ENCODE data around the gene CNKSR1. TPM values are rescaled to one million over a fixed set of nuclear protein-coding genes. Genes with fewer than 3 reads are reported as not detected.

Gene CNKSR1
- total and polyA plus RNA-seq, 9 donors, result 0.73 to 16.8 (median 5.8) TPM

DNA sequence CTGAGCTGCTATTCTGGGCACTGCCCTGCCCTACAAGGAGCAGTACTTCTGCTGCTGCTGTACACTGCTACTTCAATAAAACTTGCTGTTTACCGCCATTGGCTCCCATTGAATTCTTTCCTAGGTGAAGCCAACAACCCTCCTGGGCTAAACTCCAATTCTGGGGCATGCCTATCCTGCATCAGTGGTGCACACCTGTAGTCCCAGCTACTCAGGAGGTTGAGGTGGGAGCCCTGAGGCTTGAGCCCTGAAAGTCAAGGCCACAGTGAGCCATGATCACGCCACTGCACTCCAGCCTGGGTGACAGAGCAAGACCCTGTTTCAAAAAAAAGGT is 44.5 kb upstream of the CNKSR1 start:
- H3K4me1 ChIP-seq (ENCODE audit: insufficient read depth), result no peaks in the 10 kb centered on the region
- WGBS, 3 donors, result 87 to 92% (median 87%) methylated on average over 2 of the region's 2 CpGs
- no peaks in the 10 kb centered on the region for H3K27me3 ChIP-seq
- no peak for TF ChIP-seq EP300 (IDR thresholded peaks at IDR 0.05)
- DNase-seq, result no peak
- H3K4me3 ChIP-seq, result no peak overlapping the region
- no peak overlapping the region for H3K27ac ChIP-seq
- H3K36me3 ChIP-seq, result no peaks in the 10 kb centered on the region
- no peaks in the 10 kb centered on the region for H3K9me3 ChIP-seq
- intact Hi-C loops (cut with DNase I), result no loop called here

- Histone ChIP-seq H3K9me3 (no peaks in the 10 kb centered on the region), H3K27ac (no peak overlapping the region), H3K4me3 (no peak overlapping the region), H3K36me3 (no peaks in the 10 kb centered on the region), H3K4me1 (ENCODE audit: insufficient read depth) (no peaks in the 10 kb centered on the region), H3K27me3 (no peaks in the 10 kb centered on the region)
- intact Hi-C loops (cut with DNase I), result no loop called here
- no peak for DNase-seq
- TF ChIP-seq, protein P1, sequence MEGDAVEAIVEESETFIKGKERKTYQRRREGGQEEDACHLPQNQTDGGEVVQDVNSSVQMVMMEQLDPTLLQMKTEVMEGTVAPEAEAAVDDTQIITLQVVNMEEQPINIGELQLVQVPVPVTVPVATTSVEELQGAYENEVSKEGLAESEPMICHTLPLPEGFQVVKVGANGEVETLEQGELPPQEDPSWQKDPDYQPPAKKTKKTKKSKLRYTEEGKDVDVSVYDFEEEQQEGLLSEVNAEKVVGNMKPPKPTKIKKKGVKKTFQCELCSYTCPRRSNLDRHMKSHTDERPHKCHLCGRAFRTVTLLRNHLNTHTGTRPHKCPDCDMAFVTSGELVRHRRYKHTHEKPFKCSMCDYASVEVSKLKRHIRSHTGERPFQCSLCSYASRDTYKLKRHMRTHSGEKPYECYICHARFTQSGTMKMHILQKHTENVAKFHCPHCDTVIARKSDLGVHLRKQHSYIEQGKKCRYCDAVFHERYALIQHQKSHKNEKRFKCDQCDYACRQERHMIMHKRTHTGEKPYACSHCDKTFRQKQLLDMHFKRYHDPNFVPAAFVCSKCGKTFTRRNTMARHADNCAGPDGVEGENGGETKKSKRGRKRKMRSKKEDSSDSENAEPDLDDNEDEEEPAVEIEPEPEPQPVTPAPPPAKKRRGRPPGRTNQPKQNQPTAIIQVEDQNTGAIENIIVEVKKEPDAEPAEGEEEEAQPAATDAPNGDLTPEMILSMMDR (IDR thresholded peaks at IDR 0.05), result no peak
- no peak for TF ChIP-seq EP300 (IDR thresholded peaks at IDR 0.05)
- TF ChIP-seq POLR2A (IDR thresholded peaks at IDR 0.05), result no peak
- WGBS, 3 donors, result 83 to 90% (median 88%) methylated on average over 3 of the region's 3 CpGs
Measured at GRCh38 chr1:26134466-26134865, 42.8 kb upstream of the CNKSR1 start.

- Histone ChIP-seq H3K4me1 (ENCODE audit: insufficient read depth) (no peaks in the 10 kb centered on the region), H3K36me3 (no peaks in the 10 kb centered on the region), H3K27me3 (no peaks in the 10 kb centered on the region), H3K9me3 (no peaks in the 10 kb centered on the region), H3K27ac (no peak overlapping the region), H3K4me3 (no peak overlapping the region)
- no peak for DNase-seq
- WGBS, 3 donors, result 55 to 68% (median 56%) methylated on average over 3 of the region's 3 CpGs
- TF ChIP-seq EP300 (IDR thresholded peaks at IDR 0.05) (no peak), POLR2A (IDR thresholded peaks at IDR 0.05) (no peak)
- TF ChIP-seq, protein P1 (IDR thresholded peaks at IDR 0.05), result no peak
- intact Hi-C loops (cut with DNase I), result no loop called here
Measured at GRCh38 chr1:26138974-26139558, 38.2 kb upstream of the CNKSR1 start.

DNA sequence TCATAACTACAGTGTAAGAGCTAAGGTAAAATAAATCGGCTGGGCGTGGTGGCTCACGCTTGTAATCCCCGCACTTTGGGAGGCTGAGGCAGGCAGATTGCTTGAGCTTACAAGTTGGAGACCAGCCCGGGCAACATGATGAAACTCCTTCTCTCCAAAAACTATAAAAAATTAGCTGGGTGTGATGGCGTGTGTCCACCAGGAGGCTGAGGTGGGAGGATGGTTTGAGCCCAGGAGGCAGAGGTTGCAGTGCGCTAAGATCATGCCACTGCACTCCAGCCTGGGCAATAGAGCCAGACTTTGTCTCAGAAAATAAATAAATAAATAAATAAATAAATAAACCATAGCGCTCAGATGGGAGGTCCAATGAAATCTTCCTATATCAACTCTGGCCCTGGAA is 35.1 kb upstream of the CNKSR1 start:
- intact Hi-C loops (cut with DNase I), result loop anchor here in 3 of 4 donors (2.0 to 10.0 kb wide), 3 partner anchors 101 to 107 kb away; no protein-coding TSS in a partner anchor
- no peak overlapping the region for H3K4me3 ChIP-seq

More for the DNA sequence above, 35.1 kb upstream of the CNKSR1 start:
- Histone ChIP-seq H3K4me1 (ENCODE audit: insufficient read depth) (no peaks in the 10 kb centered on the region), H3K27ac (no peak overlapping the region), H3K36me3 (no peaks in the 10 kb centered on the region), H3K27me3 (no peaks in the 10 kb centered on the region), H3K9me3 (no peaks in the 10 kb centered on the region)
- TF ChIP-seq EP300 (IDR thresholded peaks at IDR 0.05) (no peak), POLR2A (IDR thresholded peaks at IDR 0.05) (no peak)
- TF ChIP-seq, protein P1 (IDR thresholded peaks at IDR 0.05), result no peak
- DNase-seq, result no peak
- WGBS, 3 donors, result 79 to 83% (median 79%) methylated on average over 8 of the region's 8 CpGs
